ENCODE results near the gene ZNF586. TPM values are rescaled to one million over a fixed set of nuclear protein-coding genes. Genes with fewer than 3 reads are reported as not detected.
"Not testable (repeated sequence)": the region's sequence is repeated elsewhere in the genome, so short reads cannot be mapped to it uniquely, and the experiment has no call there.

ZNF586 gene
- 10 to 100 TPM; 20.6 to 47.4 (median 26.8) TPM for total RNA-seq

DNA sequence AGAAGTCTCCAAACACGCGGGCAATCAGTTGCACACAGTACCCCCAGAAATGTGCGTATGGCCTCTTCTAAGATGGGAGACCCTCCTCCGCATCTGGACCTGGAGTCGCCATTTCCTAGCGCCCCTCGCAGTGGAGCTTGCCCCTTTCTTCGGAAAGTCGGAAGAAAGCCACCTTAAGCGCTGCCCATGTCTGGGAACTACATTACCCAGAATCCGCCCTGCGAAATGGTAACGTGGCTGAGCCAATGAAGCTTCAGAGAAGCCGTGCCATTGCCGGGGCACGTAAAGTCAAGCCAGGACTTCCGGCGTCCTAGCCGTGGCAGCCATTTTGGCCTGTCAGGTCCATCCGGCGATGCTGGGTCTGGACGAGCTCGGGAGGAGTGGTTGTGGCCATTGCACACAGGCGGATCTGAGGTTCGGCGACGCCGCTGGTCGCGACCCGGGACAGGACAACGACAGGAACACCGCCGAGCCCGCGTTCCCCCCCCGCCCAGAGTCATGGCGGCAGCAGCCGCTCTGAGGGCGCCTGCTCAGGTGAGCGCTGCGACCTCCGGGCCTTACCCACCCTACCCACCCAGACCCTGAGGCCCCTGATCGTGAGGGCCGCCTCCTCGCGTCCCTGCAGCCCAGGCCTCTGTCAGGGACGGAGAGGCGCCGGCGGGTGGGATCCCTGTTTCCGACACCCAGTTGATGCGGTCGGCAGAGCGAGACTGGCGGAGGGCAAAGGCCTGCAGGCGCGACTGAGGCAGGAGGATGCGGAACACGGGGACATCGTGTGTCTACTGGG lies at the start of gene ZNF586:
Gene ZNF586, plus strand, starts transcription at position 332 of the 787 bp plus-strand sequence. Its CDS starts 167 bp downstream, at position 499.
- H3K36me3 ChIP-seq = peaks cover 19% of the 10 kb centered on the region
- peak within 1 kb of the TSS; percentile 61 for H3K4me3 ChIP-seq
- H3K4me1 ChIP-seq = peaks cover 17% of the 10 kb centered on the region
- H3K27me3 ChIP-seq = no peaks in the 10 kb centered on the region
- peaks cover 5% of the 10 kb centered on the region for H3K9me3 ChIP-seq
- peak; percentile 91 to 94 for DNase-seq (ENCODE audit: low spot score in 2 of 2)
- TF ChIP-seq POLR2AphosphoS5 (IDR thresholded peaks at IDR 0.05) = peak; percentile 20 to 84 (median 53)
- TF ChIP-seq, protein P1, sequence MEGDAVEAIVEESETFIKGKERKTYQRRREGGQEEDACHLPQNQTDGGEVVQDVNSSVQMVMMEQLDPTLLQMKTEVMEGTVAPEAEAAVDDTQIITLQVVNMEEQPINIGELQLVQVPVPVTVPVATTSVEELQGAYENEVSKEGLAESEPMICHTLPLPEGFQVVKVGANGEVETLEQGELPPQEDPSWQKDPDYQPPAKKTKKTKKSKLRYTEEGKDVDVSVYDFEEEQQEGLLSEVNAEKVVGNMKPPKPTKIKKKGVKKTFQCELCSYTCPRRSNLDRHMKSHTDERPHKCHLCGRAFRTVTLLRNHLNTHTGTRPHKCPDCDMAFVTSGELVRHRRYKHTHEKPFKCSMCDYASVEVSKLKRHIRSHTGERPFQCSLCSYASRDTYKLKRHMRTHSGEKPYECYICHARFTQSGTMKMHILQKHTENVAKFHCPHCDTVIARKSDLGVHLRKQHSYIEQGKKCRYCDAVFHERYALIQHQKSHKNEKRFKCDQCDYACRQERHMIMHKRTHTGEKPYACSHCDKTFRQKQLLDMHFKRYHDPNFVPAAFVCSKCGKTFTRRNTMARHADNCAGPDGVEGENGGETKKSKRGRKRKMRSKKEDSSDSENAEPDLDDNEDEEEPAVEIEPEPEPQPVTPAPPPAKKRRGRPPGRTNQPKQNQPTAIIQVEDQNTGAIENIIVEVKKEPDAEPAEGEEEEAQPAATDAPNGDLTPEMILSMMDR (IDR thresholded peaks at IDR 0.05) = no peak
- no peak for TF ChIP-seq EP300 (IDR thresholded peaks at IDR 0.05)
- peak in 1 of 2 donors; percentile 47 for TF ChIP-seq POLR2A (IDR thresholded peaks at IDR 0.05)
- WGBS = 7% methylated on average over 36 of the region's 61 CpGs
- peak within 1 kb of the TSS; percentile 77 for H3K27ac ChIP-seq

DNA sequence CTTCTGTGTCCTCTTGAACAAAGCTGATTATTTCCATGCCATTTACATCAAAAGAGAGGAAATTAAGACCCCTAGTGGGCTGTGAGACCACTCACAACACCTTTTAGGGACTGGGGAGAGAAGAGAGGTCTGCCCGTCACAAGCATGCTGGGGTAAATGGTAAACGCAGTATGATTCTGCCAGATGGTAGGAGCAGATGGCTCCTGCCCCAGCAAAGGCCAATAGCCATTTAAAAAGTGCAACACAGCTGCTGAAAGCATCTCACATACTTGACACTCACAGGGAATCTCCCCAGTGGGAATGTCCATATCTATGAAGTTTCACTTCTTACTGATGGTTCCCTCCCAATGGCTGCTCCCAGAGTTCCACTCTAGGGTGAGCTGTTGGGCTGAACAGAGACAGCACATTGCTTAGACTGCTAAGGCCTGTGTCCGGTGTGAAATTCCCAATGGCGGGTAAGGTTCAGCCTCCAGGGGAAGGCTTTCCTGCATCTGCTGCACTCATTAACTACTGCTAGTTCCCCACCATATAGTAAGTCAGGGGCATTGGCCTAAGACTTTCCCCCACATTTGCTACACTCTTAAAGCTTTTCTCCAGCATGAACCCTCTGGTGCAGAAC lies 49.5 kb upstream of the ZNF586 start:
- Histone ChIP-seq H3K27ac (no peak overlapping the region), H3K36me3 (peaks cover 34% of the 10 kb centered on the region), H3K27me3 (no peaks in the 10 kb centered on the region), H3K9me3 (peaks cover 68% of the 10 kb centered on the region), H3K4me1 (no peaks in the 10 kb centered on the region), H3K4me3 (no peak overlapping the region)
- TF ChIP-seq POLR2A (IDR thresholded peaks at IDR 0.05) = no peak
- TF ChIP-seq EP300 (IDR thresholded peaks at IDR 0.05) = no peak
- TF ChIP-seq POLR2AphosphoS5 (IDR thresholded peaks at IDR 0.05) = no peak
- TF ChIP-seq, protein P1 (IDR thresholded peaks at IDR 0.05) = no peak
- no peak for DNase-seq (ENCODE audit: low spot score in 2 of 2)
- WGBS = 81% methylated on average over 3 of the region's 4 CpGs

DNA sequence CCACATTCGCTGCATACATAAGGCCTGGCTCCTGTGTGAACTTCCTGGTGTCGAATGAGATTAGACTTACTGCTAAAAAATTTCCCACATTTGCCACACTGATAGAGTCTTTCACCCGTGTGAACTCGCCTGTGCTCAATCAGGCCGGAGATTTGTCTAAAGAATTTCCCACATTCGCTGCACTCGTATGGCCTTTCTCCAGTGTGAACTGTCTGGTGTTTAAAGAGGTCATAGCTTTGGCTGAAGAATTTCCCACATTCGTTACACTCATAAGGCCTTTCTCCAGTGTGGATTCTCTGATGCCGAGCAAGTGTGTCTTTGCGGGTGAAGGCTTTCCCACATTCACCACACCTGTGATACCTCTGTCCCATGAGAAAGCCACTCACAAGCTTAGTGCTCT lies 48.6 kb upstream of the ZNF586 start:
- Histone ChIP-seq H3K4me1 (no peaks in the 10 kb centered on the region), H3K36me3 (peaks cover 34% of the 10 kb centered on the region), H3K4me3 (no peak overlapping the region), H3K27ac (no peak overlapping the region), H3K27me3 (no peaks in the 10 kb centered on the region), H3K9me3 (peaks cover 72% of the 10 kb centered on the region)
- WGBS = over 99% methylated on average over 10 of the region's 10 CpGs
- TF ChIP-seq EP300 (IDR thresholded peaks at IDR 0.05) (no peak), POLR2AphosphoS5 (IDR thresholded peaks at IDR 0.05) (no peak), POLR2A (IDR thresholded peaks at IDR 0.05) (no peak)
- TF ChIP-seq, protein P1 (IDR thresholded peaks at IDR 0.05) = no peak
- no peak for DNase-seq (ENCODE audit: low spot score in 2 of 2)

DNA sequence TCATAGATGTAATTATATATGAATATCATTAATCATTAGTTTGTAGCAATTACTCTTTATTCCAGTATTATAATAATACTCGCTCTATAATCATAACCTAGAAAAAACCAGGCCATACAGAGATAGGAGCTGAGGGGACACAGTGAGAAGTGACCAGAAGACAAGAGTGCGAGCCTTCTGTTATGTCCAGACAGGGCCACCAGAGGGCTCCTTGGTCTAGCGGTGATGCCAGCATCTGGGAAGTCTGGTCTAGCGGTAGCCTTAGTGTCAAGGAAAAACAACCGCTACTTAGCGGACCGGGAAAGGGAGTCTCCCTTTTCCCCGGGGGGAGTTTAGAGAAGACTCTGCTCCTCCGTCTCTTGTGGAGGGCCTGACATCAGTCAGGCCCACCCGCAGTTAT lies 31.2 kb upstream of the ZNF586 start:
- DNase-seq (ENCODE audit: low spot score in 2 of 2); H3K27me3 ChIP-seq; H3K4me3 ChIP-seq; H3K4me1 ChIP-seq; H3K27ac ChIP-seq; H3K36me3 ChIP-seq: not testable (repeated sequence)
- peaks cover 18% of the 10 kb centered on the region for H3K9me3 ChIP-seq
- 7% methylated on average over 9 of the region's 10 CpGs for WGBS
- TF ChIP-seq, protein P1 (IDR thresholded peaks at IDR 0.05) = peak in 1 of 2 donors; percentile 21

DNA sequence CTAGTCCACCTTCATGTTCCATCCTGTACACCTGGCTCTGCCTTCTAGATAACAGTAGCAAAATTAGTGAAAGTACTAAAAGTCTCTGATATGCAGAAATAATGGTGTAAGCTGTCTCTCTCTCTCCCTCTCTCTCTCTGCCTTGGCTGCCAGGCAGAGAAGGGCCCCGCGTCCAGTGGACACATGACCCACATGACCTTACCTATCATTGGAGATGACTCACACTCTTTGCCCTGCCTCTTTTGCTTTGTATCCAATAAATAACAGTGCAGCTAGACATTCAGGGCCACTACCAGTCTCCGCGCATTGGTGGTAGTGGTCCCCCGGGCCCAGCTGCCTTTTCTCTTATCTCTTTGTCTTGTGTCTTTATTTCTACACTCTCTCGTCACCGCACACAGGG lies 30.7 kb upstream of the ZNF586 start:
- 93% methylated on average over 7 of the region's 7 CpGs for WGBS
- H3K9me3 ChIP-seq = peaks cover 18% of the 10 kb centered on the region
- not testable (repeated sequence) for H3K4me1 ChIP-seq; H3K4me3 ChIP-seq; H3K27me3 ChIP-seq; DNase-seq (ENCODE audit: low spot score in 2 of 2); H3K27ac ChIP-seq; H3K36me3 ChIP-seq
